IPS-18a (cell line): ENCODE data around the gene APBA1.

Experiments
- H3K27ac ChIP-seq: one replicate; pipeline ENCODE4 v1.5.1; 2013; ENCODE audit warnings: low read length
- H3K27me3 ChIP-seq: one replicate; pipeline ENCODE4 v1.6.1; 2013; ENCODE audit warnings: mild to moderate bottlenecking, low read length; ENCODE audit not compliant: control insufficient read depth, insufficient read depth
- H3K36me3 ChIP-seq: one replicate; pipeline ENCODE4 v1.6.1; 2013; ENCODE audit warnings: low read depth, low read length; ENCODE audit not compliant: control insufficient read depth
- H3K4me1 ChIP-seq: one replicate; pipeline ENCODE4 v1.6.1; 2013; ENCODE audit warnings: low read depth, low read length; ENCODE audit not compliant: control insufficient read depth
- H3K4me3 ChIP-seq: one replicate; pipeline ENCODE4 v1.5.1; 2013; ENCODE audit warnings: low read length
- H3K9ac ChIP-seq: one replicate; pipeline ENCODE4 v1.6.1; 2013; ENCODE audit warnings: mild to moderate bottlenecking, low read length, moderate library complexity
- H3K9me3 ChIP-seq: one replicate; pipeline ENCODE4 v1.6.1; 2013; ENCODE audit warnings: low read depth, low read length; ENCODE audit not compliant: control insufficient read depth

APBA1 gene

DNA sequence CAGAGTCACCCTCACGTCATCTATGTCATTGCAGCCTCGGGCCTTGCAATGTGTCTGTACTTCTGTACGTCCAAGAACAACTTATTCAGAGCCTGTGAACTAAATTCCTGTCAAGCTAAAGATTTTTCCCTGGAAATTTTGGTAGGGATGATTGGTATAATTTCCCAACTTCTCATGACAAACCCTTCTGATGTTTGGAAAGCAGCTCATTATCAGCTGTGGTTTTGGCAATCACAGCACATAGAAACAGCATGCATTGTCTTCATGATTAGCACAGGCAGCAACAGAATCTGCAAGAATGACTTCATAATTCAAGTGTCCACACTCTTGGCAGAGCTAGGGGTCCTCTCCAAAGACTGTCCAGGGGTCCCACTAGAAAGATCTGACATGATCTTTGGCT is 49.5 kb downstream of the APBA1 start:
- Histone ChIP-seq H3K9me3 (no peaks in the 10 kb centered on the region), H3K4me3 (no peak overlapping the region), H3K36me3 (no peaks in the 10 kb centered on the region)

DNA sequence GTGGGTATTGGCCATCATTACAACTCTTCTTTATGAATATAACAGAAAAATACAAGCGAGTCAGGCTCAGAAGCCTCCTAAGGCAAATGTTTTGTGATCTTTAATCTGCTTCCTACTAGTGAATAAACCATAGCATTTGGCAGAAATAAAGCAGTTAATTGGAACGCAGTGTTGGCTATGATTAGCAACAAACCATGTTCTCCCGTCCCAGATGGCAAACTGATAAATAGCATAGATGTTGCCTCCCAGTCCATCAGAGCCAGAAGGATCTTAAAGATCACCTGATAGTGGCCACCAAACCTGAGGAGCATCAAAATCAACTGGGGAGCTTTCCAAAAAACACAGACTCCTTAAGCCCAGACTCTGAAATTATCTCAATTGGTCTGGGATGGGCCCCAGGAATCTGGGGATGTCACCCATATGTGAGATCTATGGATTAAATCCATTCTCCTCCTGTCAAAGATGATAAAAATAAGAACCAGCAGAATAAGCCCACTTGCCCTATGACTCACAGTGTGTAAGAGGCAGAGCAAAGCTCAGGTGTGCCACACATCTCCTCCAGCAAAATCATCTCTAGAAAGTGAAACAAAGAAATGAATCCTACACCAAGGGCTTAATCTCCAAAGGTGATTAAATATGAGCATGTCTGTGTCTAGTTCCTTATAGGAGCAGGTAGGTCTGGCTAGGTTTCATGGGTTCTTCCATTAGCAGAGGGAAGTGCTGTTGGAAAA is 50.3 kb downstream of the APBA1 start:
- Histone ChIP-seq H3K36me3 (no peaks in the 10 kb centered on the region), H3K27me3 (no peaks in the 10 kb centered on the region), H3K4me3 (no peak overlapping the region), H3K9ac (no peak overlapping the region), H3K4me1 (no peaks in the 10 kb centered on the region), H3K27ac (no peak overlapping the region), H3K9me3 (no peaks in the 10 kb centered on the region)

More for the DNA sequence above, 49.5 kb downstream of the APBA1 start:
- Histone ChIP-seq H3K27me3 (no peaks in the 10 kb centered on the region), H3K27ac (no peak overlapping the region), H3K9ac (no peak overlapping the region), H3K4me1 (no peaks in the 10 kb centered on the region)

DNA sequence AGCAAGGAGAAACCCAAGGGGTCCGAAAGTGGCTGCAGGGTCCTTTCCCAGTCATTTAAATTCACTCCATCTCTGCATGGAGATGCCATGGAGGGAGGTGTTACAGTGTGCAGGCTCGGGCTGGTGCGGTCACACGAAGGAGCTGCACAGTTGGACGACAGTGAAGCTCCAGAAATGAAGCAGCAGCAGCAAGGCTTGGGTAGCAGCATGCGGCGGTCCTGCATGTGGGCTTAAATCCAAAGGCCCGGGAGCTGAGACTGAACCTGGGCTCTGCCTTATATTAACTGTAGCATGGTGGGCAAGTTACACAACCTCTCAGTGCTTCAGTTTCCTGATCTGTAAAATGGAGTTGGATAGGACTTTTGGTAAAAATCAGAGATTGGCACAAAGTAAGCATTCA is 51.4 kb downstream of the APBA1 start:
- Histone ChIP-seq H3K9ac (no peak overlapping the region), H3K27me3 (no peaks in the 10 kb centered on the region), H3K27ac (no peak overlapping the region), H3K4me3 (no peak overlapping the region), H3K9me3 (no peaks in the 10 kb centered on the region), H3K4me1 (no peaks in the 10 kb centered on the region), H3K36me3 (no peaks in the 10 kb centered on the region)

DNA sequence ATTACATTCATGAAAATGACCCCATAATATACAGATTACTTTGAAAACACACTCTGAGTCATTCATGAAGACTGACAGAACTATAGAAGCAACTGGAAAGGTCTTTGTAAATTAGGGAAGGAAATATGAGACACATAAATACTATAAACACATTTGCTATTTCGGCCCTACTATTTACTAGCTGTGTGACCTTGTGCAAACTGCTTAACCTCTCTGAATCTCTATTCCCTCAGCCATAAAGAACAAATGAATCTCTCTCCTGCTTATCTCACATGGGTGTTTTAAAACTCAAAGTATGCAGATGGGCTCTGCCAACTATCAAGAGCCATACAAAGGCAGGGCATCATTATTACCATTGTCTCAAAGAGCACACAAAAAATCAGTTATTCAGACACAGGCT is 52.9 kb downstream of the APBA1 start:
- Histone ChIP-seq H3K4me3 (no peak overlapping the region), H3K36me3 (no peaks in the 10 kb centered on the region), H3K9ac (no peak overlapping the region), H3K27ac (no peak overlapping the region), H3K27me3 (no peaks in the 10 kb centered on the region), H3K4me1 (no peaks in the 10 kb centered on the region), H3K9me3 (no peaks in the 10 kb centered on the region)

DNA sequence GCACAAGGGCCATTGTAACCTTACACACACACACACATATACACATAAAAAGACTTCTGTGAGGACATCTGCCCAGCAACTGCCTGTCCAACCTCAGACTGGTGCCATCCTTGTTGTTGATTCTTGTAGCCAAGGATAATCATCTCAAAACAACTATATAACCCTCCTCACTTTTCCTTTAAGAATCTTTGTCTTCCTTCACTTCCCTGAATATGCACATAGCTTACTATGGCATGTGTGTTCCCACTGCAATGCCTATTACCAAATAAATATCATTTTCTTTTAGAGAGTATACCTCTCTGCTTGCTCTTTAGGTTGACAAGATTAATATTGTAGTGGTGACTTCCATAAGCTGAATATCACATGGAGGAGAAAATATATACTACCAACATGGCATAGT is 55.2 kb downstream of the APBA1 start:
- Histone ChIP-seq H3K36me3 (no peaks in the 10 kb centered on the region), H3K27ac (no peak overlapping the region), H3K27me3 (no peaks in the 10 kb centered on the region), H3K4me1 (no peaks in the 10 kb centered on the region), H3K4me3 (no peak overlapping the region), H3K9me3 (no peaks in the 10 kb centered on the region), H3K9ac (no peak overlapping the region)

DNA sequence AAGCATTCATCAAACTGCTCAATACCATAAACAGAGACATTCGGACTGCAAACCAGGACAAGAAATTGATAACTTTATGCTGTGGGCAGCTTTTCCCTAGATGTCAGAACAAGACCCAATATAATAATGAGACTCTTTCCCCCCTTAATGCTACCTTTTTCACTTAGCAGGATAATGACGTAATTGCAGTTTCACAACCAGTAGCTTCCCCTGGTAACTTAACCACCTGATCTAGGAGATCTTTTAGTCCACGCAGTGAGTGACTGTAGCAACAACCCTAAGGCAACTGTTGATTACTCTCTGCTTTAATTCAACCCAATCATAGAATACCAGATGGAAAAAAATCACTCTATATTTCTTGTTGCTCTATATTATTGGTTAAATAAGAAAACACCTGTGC is 56.3 kb downstream of the APBA1 start:
- H3K9ac ChIP-seq = no peak overlapping the region
- H3K36me3 ChIP-seq = no peaks in the 10 kb centered on the region
- no peak overlapping the region for H3K4me3 ChIP-seq
- H3K27me3 ChIP-seq = no peaks in the 10 kb centered on the region
- peaks cover 6% of the 10 kb centered on the region for H3K4me1 ChIP-seq
- H3K9me3 ChIP-seq = no peaks in the 10 kb centered on the region
- H3K27ac ChIP-seq = no peak overlapping the region

DNA sequence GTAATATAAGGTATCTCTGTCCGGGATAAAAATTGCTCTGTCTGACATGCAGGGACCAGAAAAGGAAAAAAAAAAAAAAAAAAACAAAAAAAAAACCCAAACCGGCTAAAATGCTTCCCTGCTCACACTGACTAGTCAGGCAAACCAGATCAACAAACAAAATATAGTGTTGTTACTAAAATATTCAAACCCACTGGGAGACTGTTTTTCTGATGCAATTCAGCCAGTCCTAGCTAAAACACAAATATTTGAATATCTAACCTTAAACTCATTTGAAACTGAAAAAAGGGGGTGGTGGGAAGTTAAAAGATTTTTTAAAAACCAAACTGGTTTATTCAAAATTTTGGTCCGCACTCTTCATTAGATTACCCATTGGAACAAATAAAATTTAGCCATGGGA is 61.0 kb downstream of the APBA1 start:
- H3K4me3 ChIP-seq = no peak overlapping the region
- no peak overlapping the region for H3K27ac ChIP-seq
- no peak overlapping the region for H3K9ac ChIP-seq
- no peaks in the 10 kb centered on the region for H3K27me3 ChIP-seq
- no peaks in the 10 kb centered on the region for H3K9me3 ChIP-seq
- no peaks in the 10 kb centered on the region for H3K36me3 ChIP-seq
- H3K4me1 ChIP-seq = peaks cover 7% of the 10 kb centered on the region

DNA sequence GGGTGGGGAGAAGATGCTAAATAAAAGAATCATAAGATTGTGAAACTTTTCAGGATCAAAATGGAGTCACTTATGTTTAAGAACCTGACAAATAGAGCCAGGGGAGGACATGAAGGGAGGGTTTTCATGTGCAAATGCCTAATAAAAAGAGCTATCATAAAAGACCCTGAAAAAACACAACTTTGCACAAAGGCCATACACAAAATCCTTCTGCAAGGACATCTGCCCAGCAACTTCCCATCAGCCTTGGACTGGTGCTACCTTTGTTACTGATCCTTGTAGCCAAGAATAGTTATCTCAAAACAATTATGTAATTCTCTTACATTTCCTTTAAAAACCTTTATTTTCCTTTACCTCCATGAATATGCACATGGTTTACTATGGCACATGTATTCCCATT is 63.0 kb downstream of the APBA1 start:
- Histone ChIP-seq H3K4me3 (no peak overlapping the region), H3K4me1 (peaks cover 7% of the 10 kb centered on the region), H3K9me3 (no peaks in the 10 kb centered on the region), H3K9ac (no peak overlapping the region), H3K36me3 (no peaks in the 10 kb centered on the region), H3K27me3 (no peaks in the 10 kb centered on the region), H3K27ac (no peak overlapping the region)

DNA sequence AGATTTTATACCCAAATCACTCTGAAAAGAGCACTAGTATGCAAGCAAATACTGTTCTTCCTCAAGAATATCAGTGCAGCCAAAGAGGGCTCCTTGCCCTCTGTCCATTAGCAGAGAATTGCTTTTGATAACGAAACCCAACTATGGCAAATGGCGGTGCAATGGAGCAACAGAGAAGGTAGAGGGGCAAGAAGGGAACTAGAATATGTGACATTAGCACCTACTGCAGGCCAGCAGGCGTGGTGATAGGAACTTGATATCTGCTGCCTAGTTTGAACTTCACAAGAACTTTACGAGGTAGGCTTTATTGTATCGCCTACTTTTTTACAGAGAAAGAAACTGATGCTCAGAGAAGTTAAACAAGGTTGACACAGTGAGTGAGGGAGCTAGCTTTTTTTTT is 66.1 kb downstream of the APBA1 start:
- H3K9me3 ChIP-seq = no peaks in the 10 kb centered on the region
- no peak overlapping the region for H3K9ac ChIP-seq
- H3K4me1 ChIP-seq = peaks cover 4% of the 10 kb centered on the region
- H3K27ac ChIP-seq = no peak overlapping the region
- no peak overlapping the region for H3K4me3 ChIP-seq
- no peaks in the 10 kb centered on the region for H3K27me3 ChIP-seq
- no peaks in the 10 kb centered on the region for H3K36me3 ChIP-seq

DNA sequence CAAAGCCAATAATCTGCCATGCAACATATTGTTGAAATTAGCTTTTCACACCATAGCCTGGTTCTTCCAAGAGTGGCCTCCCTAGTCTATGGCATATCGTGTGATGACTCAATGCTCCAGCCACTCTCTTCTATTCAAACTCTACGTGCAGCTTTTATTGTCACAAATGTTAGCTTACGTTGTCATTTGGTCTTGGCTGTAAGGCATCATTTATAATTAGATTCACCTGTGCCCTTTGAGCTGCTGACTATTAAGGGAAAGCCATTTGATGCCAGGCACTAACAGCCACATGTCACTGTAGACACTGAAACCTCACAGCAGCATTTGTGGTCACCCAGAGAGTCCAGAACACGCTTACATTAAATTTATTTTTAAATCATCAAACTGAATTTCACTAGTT is 66.8 kb downstream of the APBA1 start:
- H3K27me3 ChIP-seq = no peaks in the 10 kb centered on the region
- no peaks in the 10 kb centered on the region for H3K4me1 ChIP-seq
- no peaks in the 10 kb centered on the region for H3K9me3 ChIP-seq
- no peaks in the 10 kb centered on the region for H3K36me3 ChIP-seq
- no peak overlapping the region for H3K9ac ChIP-seq
- no peak overlapping the region for H3K4me3 ChIP-seq
- H3K27ac ChIP-seq = no peak overlapping the region

DNA sequence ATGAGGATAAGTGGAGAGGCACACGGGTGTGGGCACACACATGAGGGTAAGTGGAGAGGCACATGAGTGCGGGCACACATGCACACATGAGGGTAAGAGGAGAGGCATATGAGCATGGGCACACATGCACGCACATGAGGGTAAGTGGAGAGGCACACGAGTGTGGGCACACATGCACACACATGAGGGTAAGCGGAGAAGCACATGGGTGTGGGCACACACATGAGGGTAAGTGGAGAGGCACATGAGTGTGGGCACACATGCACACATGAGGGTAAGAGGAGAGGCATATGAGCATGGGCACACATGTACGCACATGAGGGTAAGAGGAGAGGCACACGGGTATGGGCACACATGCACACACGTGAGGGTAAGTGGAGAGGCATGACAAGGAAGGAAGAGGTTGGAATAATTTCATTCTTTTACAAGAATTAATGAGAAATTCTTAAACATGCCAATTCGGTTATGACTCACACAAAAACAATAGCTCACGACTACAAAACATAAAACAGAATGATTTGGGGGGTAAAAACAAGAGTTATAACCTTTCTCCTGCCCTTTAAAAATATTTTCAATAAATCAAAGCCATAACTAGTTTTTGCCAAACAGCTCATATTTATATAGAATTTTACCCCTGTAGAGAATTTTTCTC is 67.5 kb downstream of the APBA1 start:
- Histone ChIP-seq H3K36me3 (no peaks in the 10 kb centered on the region), H3K4me1 (no peaks in the 10 kb centered on the region), H3K9me3 (no peaks in the 10 kb centered on the region), H3K9ac (no peak overlapping the region), H3K27ac (no peak overlapping the region), H3K27me3 (no peaks in the 10 kb centered on the region), H3K4me3 (no peak overlapping the region)

DNA sequence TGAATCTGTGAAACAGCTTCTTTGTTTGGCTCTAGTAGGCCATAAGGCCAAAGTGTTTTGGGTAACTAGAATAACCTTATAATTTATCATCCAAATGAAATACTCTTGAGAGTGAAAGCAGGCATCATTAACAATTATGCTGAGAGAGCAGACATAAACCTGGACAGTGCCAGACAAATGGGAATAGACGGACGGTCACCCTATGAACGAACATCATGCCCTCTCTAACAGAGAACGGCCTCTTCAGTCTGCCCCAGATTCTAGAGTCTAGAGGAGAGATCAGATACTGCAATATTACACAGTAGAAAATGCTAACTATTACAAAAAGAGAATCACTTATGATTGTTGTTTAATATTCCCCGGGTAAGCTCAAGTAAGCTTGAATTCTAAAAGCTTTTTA is 68.5 kb downstream of the APBA1 start:
- Histone ChIP-seq H3K36me3 (no peaks in the 10 kb centered on the region), H3K27me3 (no peaks in the 10 kb centered on the region), H3K27ac (no peak overlapping the region), H3K4me1 (no peaks in the 10 kb centered on the region), H3K9me3 (no peaks in the 10 kb centered on the region), H3K4me3 (no peak overlapping the region), H3K9ac (no peak overlapping the region)
